CD14-positive monocyte (primary cell): ENCODE results near the gene GXYLT1. TPM values are rescaled to one million over a fixed set of nuclear protein-coding genes. Genes with fewer than 3 reads are reported as not detected.

Experiments used
- DNase-seq, 3 donors: peaks; one replicate each; pipeline ENCODE4 v3.0.0-alpha.2; 2011 to 2022
- H2AFZ ChIP-seq: 2 replicates; pipeline ENCODE4 v1.6.0; 2012; ENCODE audit warnings: mild to moderate bottlenecking, low read depth, low read length, inconsistent platforms; ENCODE audit not compliant: insufficient read depth, poor library complexity, severe bottlenecking
- H3K27ac ChIP-seq, 2 donors: 1 replicate in 1 of 2; 2 replicates in 1 of 2; pipeline ENCODE4 v1.5.1; 2012 to 2013; ENCODE audit warnings: low read length in 2 of 2, control low read depth in 1 of 2, inconsistent platforms in 1 of 2, low read depth in 1 of 2, mild to moderate bottlenecking in 1 of 2
- H3K27me3 ChIP-seq, 2 donors: one replicate each; pipeline versions ENCODE4 v1.6.0 to v1.6.1; 2011 to 2013; ENCODE audit warnings: low read length in 2 of 2; ENCODE audit not compliant: control insufficient read depth in 2 of 2, insufficient read depth in 2 of 2
- H3K36me3 ChIP-seq, 2 donors: replicated peaks in 1 of 2; 1 replicate in 1 of 2; 2 replicates in 1 of 2; pipeline versions ENCODE4 v1.5.1 to v1.6.1; 2012 to 2013; ENCODE audit warnings: low read length in 2 of 2, control low read depth in 1 of 2, inconsistent platforms in 1 of 2, mild to moderate bottlenecking in 1 of 2; ENCODE audit not compliant: insufficient read depth in 2 of 2, control insufficient read depth in 1 of 2
- H3K4me1 ChIP-seq, 2 donors: 1 replicate in 1 of 2; 2 replicates in 1 of 2; pipeline versions ENCODE4 v1.5.1 to v1.6.1; 2012 to 2013; ENCODE audit warnings: low read length in 2 of 2, control low read depth in 1 of 2, inconsistent platforms in 1 of 2, mild to moderate bottlenecking in 1 of 2, moderate library complexity in 1 of 2; ENCODE audit not compliant: insufficient read depth in 2 of 2, control insufficient read depth in 1 of 2
- H3K4me2 ChIP-seq: replicated peaks from 2 replicates; pipeline ENCODE3; 2012; ENCODE audit warnings: low read length, moderate library complexity, mild to moderate bottlenecking; ENCODE audit not compliant: poor library complexity, severe bottlenecking; ENCODE audit errors: extremely low read depth
- H3K4me3 ChIP-seq, 3 experiments: fragments of 200-600 bp in 1 of 3; sonication (generic) in 1 of 3; replicated peaks in 1 of 3; 1 replicate in 2 of 3; 2 replicates in 1 of 3; pipeline ENCODE4 v1.5.1; 2011 to 2013; ENCODE audit warnings: low read length in 3 of 3, mild to moderate bottlenecking in 3 of 3, control low read depth in 2 of 3, low read depth in 2 of 3, inconsistent platforms in 1 of 3, moderate library complexity in 1 of 3
- H3K79me2 ChIP-seq: 2 replicates; pipeline ENCODE4 v1.6.0; 2012; ENCODE audit warnings: mild to moderate bottlenecking, control low read depth, inconsistent platforms, low read length, moderate library complexity; ENCODE audit not compliant: insufficient read depth
- H3K9ac ChIP-seq: 2 replicates; pipeline ENCODE4 v1.6.0; 2017; ENCODE audit warnings: low read length, mild to moderate bottlenecking; ENCODE audit not compliant: insufficient read depth, poor library complexity, severe bottlenecking
- H3K9me3 ChIP-seq, 2 donors: replicated peaks in 1 of 2; 1 replicate in 1 of 2; 2 replicates in 1 of 2; pipeline versions ENCODE4 v1.5.1 to v1.6.1; 2012 to 2013; ENCODE audit warnings: low read length in 2 of 2, control low read depth in 1 of 2; ENCODE audit not compliant: control insufficient read depth in 1 of 2, insufficient read depth in 1 of 2
- H4K20me1 ChIP-seq: 2 replicates; pipeline ENCODE4 v1.6.0; 2012; ENCODE audit warnings: mild to moderate bottlenecking, low read length, control low read depth, moderate library complexity; ENCODE audit not compliant: insufficient read depth
- H3K27ac Mint-ChIP-seq, 7 donors: one replicate each; pipeline ENCODE4 v1.8.0; 2020; ENCODE audit warnings: mild to moderate bottlenecking in 7 of 7, mixed read lengths in 7 of 7, moderate library complexity in 6 of 7, inconsistent platforms in 2 of 7
- H3K27me3 Mint-ChIP-seq, 3 donors: one replicate each; pipeline ENCODE4 v1.8.0; 2021 to 2022; ENCODE audit warnings: low read depth in 3 of 3, mild to moderate bottlenecking in 3 of 3, mixed read lengths in 3 of 3, moderate library complexity in 3 of 3, inconsistent platforms in 1 of 3
- H3K36me3 Mint-ChIP-seq, 2 donors: one replicate each; pipeline ENCODE4 v1.8.0; 2020; ENCODE audit warnings: mixed read lengths in 2 of 2, inconsistent platforms in 1 of 2, mild to moderate bottlenecking in 1 of 2
- H3K4me1 Mint-ChIP-seq: one replicate; pipeline ENCODE4 v1.8.0; 2020; ENCODE audit warnings: mild to moderate bottlenecking, mixed read lengths
- H3K4me3 Mint-ChIP-seq, 2 donors: one replicate each; pipeline ENCODE4 v1.8.0; 2020; ENCODE audit warnings: mild to moderate bottlenecking in 2 of 2, mixed read lengths in 2 of 2, moderate library complexity in 1 of 2
- H3K9me3 Mint-ChIP-seq, 7 donors: one replicate each; pipeline ENCODE4 v1.8.0; 2020 to 2022; ENCODE audit warnings: mixed read lengths in 7 of 7, mild to moderate bottlenecking in 6 of 7, moderate library complexity in 6 of 7, inconsistent platforms in 2 of 7
- CTCF ChIP-seq: fragments of 200-600 bp; IDR thresholded peaks from one replicate; pipeline ENCODE4 v1.8.0; 2022; ENCODE audit warnings: antibody characterized with exemption, mild to moderate bottlenecking
- WGBS: methylation state at CpG from one replicate; pipeline ENCODE4 v1.1.5; 2013; ENCODE audit warnings: missing lambda C conversion rate; ENCODE audit not compliant: insufficient coverage; 5-methylcytosine and 5-hydroxymethylcytosine counted together
- intact Hi-C, 2 donors: fragments of 100-400 bp; cut with micrococcal nuclease; formaldehyde crosslinking; loops; one replicate each; pipeline versions ENCODE4 v1.15.0 to v1.15.1; 2023
- polyA plus RNA-seq, 3 donors: library from polyadenylated mRNA; depleted of rRNA in 1 of 3; unstranded in 2 of 3; stranded (reverse) in 1 of 3; fragments of 300-500 nt in 2 of 3; fragments of >200 nt in 1 of 3; fragmentation: Illumina TruSeq in 2 of 3; gene quantifications; 1 replicate in 2 of 3; 2 replicates in 1 of 3; pipeline ENCODE4 v1.2.3, GENCODE V29; 2012 to 2021

GXYLT1 gene
- polyA plus RNA-seq, 3 donors = 2.5 to 7.1 (median 4.9) TPM

- intact Hi-C loops = no loop called here
- DNase-seq = no peak
- peaks cover 2 to 3% of the 10 kb centered on the region in 2 donors for H3K4me1 ChIP-seq
- H3K27me3 ChIP-seq = no peaks in the 10 kb centered on the region
- H3K9ac ChIP-seq = no peak overlapping the region
- peaks cover 44 to 60% of the 10 kb centered on the region in 2 donors for H3K36me3 Mint-ChIP-seq
- H4K20me1 ChIP-seq = no peaks in the 10 kb centered on the region
- peaks cover 0 to 2% (median 2%) of the 10 kb centered on the region in 3 donors for H3K27me3 Mint-ChIP-seq
- H3K4me3 ChIP-seq = no peak overlapping the region
- peaks cover 0 to 1% (median 0%) of the 10 kb centered on the region in 7 donors for H3K9me3 Mint-ChIP-seq
- no peak overlapping the region for H3K4me2 ChIP-seq
- no peaks in the 10 kb centered on the region for H3K79me2 ChIP-seq
- no peak overlapping the region for H2AFZ ChIP-seq
- H3K9me3 ChIP-seq = no peaks in the 10 kb centered on the region
- H3K4me1 Mint-ChIP-seq = peaks cover 8% of the 10 kb centered on the region
- no peak for TF ChIP-seq CTCF
- peaks cover 4 to 72% of the 10 kb centered on the region in 2 donors for H3K36me3 ChIP-seq
- no peak overlapping the region for H3K27ac Mint-ChIP-seq
- H3K4me3 Mint-ChIP-seq = no peak overlapping the region
- no peak overlapping the region for H3K27ac ChIP-seq
Measured at GRCh38 chr12:42090899-42091298, 53.8 kb downstream of the GXYLT1 start.

- Histone ChIP-seq H3K79me2 (no peaks in the 10 kb centered on the region), H3K9me3 (no peaks in the 10 kb centered on the region), H3K27ac (no peak overlapping the region), H3K36me3 (peaks cover 4 to 57% of the 10 kb centered on the region in 2 donors), H3K4me3 (no peak overlapping the region), H4K20me1 (no peaks in the 10 kb centered on the region), H3K27me3 (no peaks in the 10 kb centered on the region), H2AFZ (no peak overlapping the region), H3K9ac (no peak overlapping the region), H3K4me2 (no peak overlapping the region), H3K4me1 (no peaks in the 10 kb centered on the region)
- Mint-ChIP-seq H3K4me1 (peaks cover 5% of the 10 kb centered on the region), H3K4me3 (no peak overlapping the region), H3K36me3 (peaks cover 40 to 59% of the 10 kb centered on the region in 2 donors), H3K9me3 (peaks cover 0 to 4% (median 0%) of the 10 kb centered on the region in 7 donors), H3K27ac (no peak overlapping the region), H3K27me3 (peaks cover 0 to 2% (median 0%) of the 10 kb centered on the region in 3 donors)
- no peak for TF ChIP-seq CTCF
- DNase-seq = no peak
- WGBS = 74% methylated on average over 2 of the region's 2 CpGs
- intact Hi-C loops = no loop called here
Measured at GRCh38 chr12:42086031-42086430, 58.6 kb downstream of the GXYLT1 start.
